ENCODE data around the gene KRT72.

- TF ChIP-seq POLR2A (IDR thresholded peaks at IDR 0.05; ENCODE audit: low read length) (no peak), GATA1 (IDR thresholded peaks at IDR 0.05; ENCODE audit: low read depth, low read length) (no peak)
Observed at GRCh38 chr12:52581481-52581880, 19.8 kb downstream of the KRT72 start.
